Smooth muscle cell of the umbilical artery (primary cell): ENCODE data around the gene CLIC3. TPM values are rescaled to one million over a fixed set of nuclear protein-coding genes. Genes with fewer than 3 reads are reported as not detected.

Experiments used
- total RNA-seq: library from RNA; depleted of rRNA; stranded (reverse); fragments of >200 nt; gene quantifications from 2 replicates; pipeline ENCODE4 v1.2.3, GENCODE V29; 2014

The CLIC3 gene, protein sequence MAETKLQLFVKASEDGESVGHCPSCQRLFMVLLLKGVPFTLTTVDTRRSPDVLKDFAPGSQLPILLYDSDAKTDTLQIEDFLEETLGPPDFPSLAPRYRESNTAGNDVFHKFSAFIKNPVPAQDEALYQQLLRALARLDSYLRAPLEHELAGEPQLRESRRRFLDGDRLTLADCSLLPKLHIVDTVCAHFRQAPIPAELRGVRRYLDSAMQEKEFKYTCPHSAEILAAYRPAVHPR
- total RNA-seq: 2.5 and 3.3 TPM in 2 replicates

DNA sequence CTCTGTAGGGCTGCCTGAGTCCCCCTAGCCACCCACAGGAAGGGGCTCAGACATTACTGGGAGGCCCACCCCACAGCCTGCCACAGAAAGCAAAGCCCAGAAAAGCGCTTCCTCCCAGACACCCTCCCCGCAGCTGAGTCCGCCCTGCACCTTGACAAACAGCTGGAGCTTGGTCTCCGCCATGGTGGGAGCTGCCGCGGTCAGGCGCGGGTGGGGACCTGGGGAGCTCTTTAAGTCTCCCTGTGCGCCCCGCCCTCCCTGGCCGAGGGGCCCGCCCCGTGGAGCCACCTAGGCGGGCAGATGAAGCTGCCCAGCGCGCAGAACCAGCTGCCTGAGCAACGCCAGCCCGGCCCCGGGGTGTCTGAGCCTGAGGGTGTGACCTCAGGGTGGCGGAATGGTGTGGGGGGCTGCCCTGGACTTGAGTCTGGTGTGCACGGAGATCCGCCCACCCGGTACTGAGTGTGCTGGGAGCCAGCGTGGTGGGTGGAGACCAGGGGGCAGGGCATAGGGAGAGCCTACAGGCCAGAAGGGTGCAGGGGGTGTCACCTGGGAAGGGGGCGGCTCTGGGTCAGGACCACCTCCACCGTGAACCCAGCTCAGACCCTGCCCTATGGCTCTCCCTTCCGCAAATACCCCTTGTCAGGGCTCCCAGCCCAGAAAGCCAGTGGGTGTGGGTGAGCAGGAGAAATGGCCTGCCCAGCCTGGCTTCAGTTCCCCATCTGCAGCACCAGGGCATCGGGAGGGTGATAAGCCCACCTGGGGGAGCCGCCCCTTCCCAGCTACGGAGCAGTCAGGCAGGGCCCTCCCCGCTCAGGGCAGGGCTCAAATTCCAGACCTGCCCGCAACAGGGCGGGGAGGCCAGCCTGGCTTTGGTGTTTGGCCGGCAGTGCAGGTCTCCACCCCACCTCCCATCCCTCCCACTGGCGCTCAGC, at the start of gene CLIC3:
TSS of gene CLIC3 (minus strand) at position 208 of the 932 bp plus-strand sequence. CDS start at position 183, 25 bp downstream.

GRCh38 chr9:137031904-137032640, 35.7 kb upstream of the CLIC3 start, which contains the start of gene FUT7:
TSS of gene FUT7 (minus strand) at chr9:137032088. CDS start at chr9:137031991, 97 bp downstream.

GRCh38 chr9:137027369-137028262, 31.2 kb upstream of the CLIC3 start, which contains the start of gene ABCA2:
TSS of gene ABCA2 (minus strand) at chr9:137028237. CDS start at chr9:137028140, 97 bp downstream.

GRCh38 chr9:136991993-136992818, 4.2 kb downstream of the CLIC3 start, which contains the start of gene PAXX:
TSS of gene PAXX (plus strand) at chr9:136992422. CDS start at chr9:136992444, 22 bp downstream.

DNA sequence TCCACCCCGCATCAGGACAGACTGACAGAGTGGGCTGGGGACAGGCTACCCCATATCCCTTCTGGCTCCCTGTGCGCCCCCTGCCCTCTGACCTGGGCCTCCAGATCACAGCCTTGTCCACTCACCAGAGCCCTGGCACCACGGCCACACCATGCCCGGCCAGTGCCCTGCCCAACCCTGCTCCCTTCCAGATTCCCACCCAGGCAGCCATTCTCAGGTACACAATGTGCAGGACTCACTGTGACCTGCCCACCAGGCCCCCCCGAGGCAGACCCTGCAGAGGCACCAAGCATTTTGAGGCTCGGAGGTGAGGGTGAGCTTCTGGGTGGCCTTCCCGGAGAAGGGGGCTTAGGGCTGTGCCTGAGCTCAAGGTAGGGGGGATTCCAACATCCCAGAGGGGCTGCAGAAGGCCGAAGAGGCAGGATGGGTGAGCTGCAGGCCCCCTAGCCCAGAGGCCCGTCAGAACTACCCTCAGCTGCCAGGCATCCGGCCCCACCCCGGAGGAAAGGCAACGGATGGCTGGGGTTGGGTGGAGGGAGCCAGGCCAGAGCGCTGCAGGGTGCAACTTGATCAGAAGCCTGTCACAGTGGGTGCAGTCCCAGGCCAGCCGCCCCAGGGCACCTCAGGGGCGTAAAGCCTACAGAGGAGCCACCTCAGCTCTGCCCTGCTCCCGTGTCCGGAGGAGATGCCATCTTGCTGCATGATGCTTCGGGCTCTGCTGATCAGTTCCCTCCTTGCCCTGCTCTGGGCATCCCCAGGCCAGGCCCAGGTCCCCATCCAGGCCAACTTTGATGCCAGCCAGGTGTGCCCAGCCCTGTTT, 13.9 kb downstream of the CLIC3 start, which contains the start of gene LCNL1:
TSS of gene LCNL1 (plus strand) at position 762 of the 820 bp plus-strand sequence. CDS start 594 bp downstream, outside the sequence.

DNA sequence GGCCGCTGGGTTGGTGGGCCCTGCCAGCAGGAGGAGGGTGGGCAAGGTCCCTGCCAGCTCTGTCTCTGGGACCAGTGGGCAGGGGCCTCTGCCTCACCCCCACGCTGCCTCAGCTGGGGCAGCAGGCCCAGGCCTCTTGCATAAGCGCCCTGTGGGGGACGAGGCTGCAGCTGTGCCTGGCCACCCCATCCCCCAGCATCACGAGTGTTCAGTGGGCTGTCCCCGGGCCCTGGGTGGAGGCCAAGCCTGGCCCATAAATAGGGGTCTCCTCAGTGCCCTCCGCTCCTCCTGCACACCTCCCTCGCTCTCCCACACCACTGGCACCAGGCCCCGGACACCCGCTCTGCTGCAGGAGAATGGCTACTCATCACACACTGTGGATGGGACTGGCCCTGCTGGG, 19.1 kb downstream of the CLIC3 start, which contains the start of gene PTGDS:
TSS of gene PTGDS (plus strand) at position 282 of the 400 bp plus-strand sequence. CDS start at position 357, 75 bp downstream.

DNA sequence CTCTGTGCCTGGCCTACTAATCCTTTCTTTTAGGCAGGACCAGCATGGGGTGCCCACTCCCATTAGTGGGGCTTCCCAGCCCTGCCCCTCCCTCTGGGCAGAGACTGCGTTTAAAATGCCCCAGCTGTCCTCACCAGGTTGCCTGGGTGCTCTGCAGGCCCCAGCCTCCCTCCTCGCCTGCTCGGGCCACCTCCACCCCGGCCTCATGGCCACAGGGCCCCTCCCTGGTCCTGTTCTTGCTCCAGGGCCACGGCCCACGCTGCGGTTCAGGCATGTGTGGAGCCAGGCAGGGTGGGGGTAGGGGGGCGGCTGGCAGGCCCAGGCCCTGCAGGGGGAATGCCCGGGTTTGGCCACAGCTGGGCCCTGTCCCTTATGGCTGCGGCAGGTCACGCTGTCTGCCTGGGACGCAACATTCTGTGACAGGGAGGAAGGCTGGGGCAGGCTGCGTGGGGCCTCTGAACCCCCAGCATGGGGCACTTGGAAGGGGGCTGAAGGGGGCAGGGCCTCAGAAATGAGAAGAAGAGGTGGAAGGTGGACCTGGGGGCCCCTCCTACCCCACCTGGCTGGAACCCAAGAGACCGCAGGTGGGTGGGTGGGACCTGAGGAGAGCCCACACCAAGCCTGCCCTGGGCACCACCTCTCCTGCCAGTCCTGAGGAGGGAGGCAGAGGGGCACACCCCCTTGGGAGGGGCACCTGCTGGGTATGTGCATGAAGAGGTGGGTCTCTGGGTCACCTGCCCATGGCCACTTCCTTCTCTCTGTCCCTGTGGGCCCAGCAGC, 44.6 kb downstream of the CLIC3 start, which contains the start of gene LCN12:
TSS of gene LCN12 (plus strand) at position 733 of the 780 bp plus-strand sequence. CDS start 55 bp downstream, outside the sequence.

Other genes with a start within 250 kb of the CLIC3 start
- gene LCN6, start 248.0 kb downstream of the CLIC3 start, total RNA-seq: not detected in 2 replicates
- gene LCN8, start 238.3 kb downstream of the CLIC3 start, total RNA-seq: not detected in 2 replicates
- not detected in 2 replicates for gene LCN15, start 232.1 kb downstream of the CLIC3 start, total RNA-seq
- gene TMEM141, start 205.2 kb downstream of the CLIC3 start, total RNA-seq: 39.2 and 72.2 TPM in 2 replicates
- 0.30 and 0.32 TPM in 2 replicates for gene CCDC183, start 200.2 kb downstream of the CLIC3 start, total RNA-seq
- gene RABL6, start 188.6 kb downstream of the CLIC3 start, total RNA-seq: 46.3 and 70.5 TPM in 2 replicates
- 2.1 and 2.4 TPM in 2 replicates for gene AJM1, start 154.1 kb downstream of the CLIC3 start, total RNA-seq
- gene PHPT1, start 147.2 kb downstream of the CLIC3 start, total RNA-seq: 65.8 and 98.9 TPM in 2 replicates
- gene MAMDC4, start 144.2 kb downstream of the CLIC3 start, total RNA-seq: 2.7 and 4.0 TPM in 2 replicates
- 209 and 275 TPM in 2 replicates for gene EDF1, start 130.3 kb downstream of the CLIC3 start, total RNA-seq
- 5.6 and 16.0 TPM in 2 replicates for gene TRAF2, start 110.1 kb downstream of the CLIC3 start, total RNA-seq
- 142 and 159 TPM in 2 replicates for gene FBXW5, start 51.8 kb downstream of the CLIC3 start, total RNA-seq
- 0.59 TPM in 1 of 2 replicates, not detected in the other for gene C8G, start 51.3 kb downstream of the CLIC3 start, total RNA-seq
- gene LCN12, start 44.3 kb downstream of the CLIC3 start, total RNA-seq: 0.30 and 0.51 TPM in 2 replicates
- 8.3 and 21.4 TPM in 2 replicates for gene PTGDS, start 19.1 kb downstream of the CLIC3 start, total RNA-seq
- gene LCNL1, start 13.6 kb downstream of the CLIC3 start, total RNA-seq: 0.88 and 1.5 TPM in 2 replicates
- 13.5 and 17.8 TPM in 2 replicates for gene PAXX, start 4.1 kb downstream of the CLIC3 start, total RNA-seq
- gene ABCA2, start 31.7 kb upstream of the CLIC3 start, total RNA-seq: 46.0 and 68.3 TPM in 2 replicates
- under 0.01 TPM in 1 of 2 replicates, not detected in the other for gene FUT7, start 35.5 kb upstream of the CLIC3 start, total RNA-seq
- gene NPDC1, start 49.6 kb upstream of the CLIC3 start, total RNA-seq: 27.3 and 49.4 TPM in 2 replicates
- not detected in 2 replicates for gene ENTPD2, start 57.5 kb upstream of the CLIC3 start, total RNA-seq
- gene SAPCD2, start 74.0 kb upstream of the CLIC3 start, total RNA-seq: 0.89 and 5.7 TPM in 2 replicates
- gene UAP1L1, start 80.9 kb upstream of the CLIC3 start, total RNA-seq: 18.7 and 21.5 TPM in 2 replicates
- gene MAN1B1, start 90.4 kb upstream of the CLIC3 start, total RNA-seq: 176 and 185 TPM in 2 replicates
- gene DPP7, start 118.2 kb upstream of the CLIC3 start, total RNA-seq: 69.1 and 79.6 TPM in 2 replicates
- 0.09 TPM in 1 of 2 replicates, not detected in the other for gene GRIN1, start 142.6 kb upstream of the CLIC3 start, total RNA-seq
- gene LRRC26, start 173.5 kb upstream of the CLIC3 start, total RNA-seq: not detected in 2 replicates
- not detected in 2 replicates for gene TMEM210, start 175.5 kb upstream of the CLIC3 start, total RNA-seq
- gene ANAPC2, start 192.0 kb upstream of the CLIC3 start, total RNA-seq: 25.5 and 28.8 TPM in 2 replicates
- gene SSNA1, start 192.1 kb upstream of the CLIC3 start, total RNA-seq: 51.0 and 65.9 TPM in 2 replicates
- 6.2 and 8.9 TPM in 2 replicates for gene TPRN, start 204.2 kb upstream of the CLIC3 start, total RNA-seq
- gene TMEM203, start 209.1 kb upstream of the CLIC3 start, total RNA-seq: 32.1 and 32.8 TPM in 2 replicates
- gene NDOR1, start 209.1 kb upstream of the CLIC3 start, total RNA-seq: 2.7 and 5.4 TPM in 2 replicates
- 0.30 and 0.83 TPM in 2 replicates for gene RNF208, start 225.7 kb upstream of the CLIC3 start, total RNA-seq
- 0.30 and 0.46 TPM in 2 replicates for gene CYSRT1, start 228.6 kb upstream of the CLIC3 start, total RNA-seq
- gene RNF224, start 230.9 kb upstream of the CLIC3 start, total RNA-seq: not detected in 2 replicates
- gene SLC34A3, start 234.3 kb upstream of the CLIC3 start, total RNA-seq: under 0.01 TPM in 1 of 2 replicates, not detected in the other
- gene TUBB4B, start 244.7 kb upstream of the CLIC3 start, total RNA-seq: 60.9 and 219 TPM in 2 replicates